OCI-LY1 (cell line): ENCODE measurements around the gene DPF1.
A peak's percentile ranks its signal among the peaks of the same experiment; 100 is the strongest.

Experiments used
- H2AFZ ChIP-seq: fragments of 200-600 bp; sonication (generic), shearing (Covaris generic); 2 replicates; pipeline ENCODE4 v1.6.0; 2014; ENCODE audit warnings: antibody characterized with exemption, mild to moderate bottlenecking, low read length
- H3F3A ChIP-seq: fragments of 200-600 bp; sonication (generic), shearing (Covaris generic); 2 replicates; pipeline ENCODE4 v1.6.0; 2014; ENCODE audit warnings: mild to moderate bottlenecking, antibody characterized with exemption, low read length, moderate library complexity; ENCODE audit not compliant: insufficient read depth
- H3K27ac ChIP-seq: fragments of 200-600 bp; sonication (generic); 2 replicates; pipeline ENCODE4 v1.5.1; 2014; ENCODE audit warnings: low read length, mixed run types, mild to moderate bottlenecking, low read depth; ENCODE audit not compliant: poor library complexity, severe bottlenecking
- H3K27me3 ChIP-seq: fragments of 200-600 bp; sonication (generic); 2 replicates; pipeline ENCODE4 v1.6.0; 2014; ENCODE audit warnings: antibody characterized with exemption, mild to moderate bottlenecking, low read length, moderate library complexity; ENCODE audit not compliant: insufficient read depth
- H3K36me3 ChIP-seq: fragments of 200-600 bp; sonication (generic); 2 replicates; pipeline ENCODE4 v1.6.1; 2014; ENCODE audit warnings: mild to moderate bottlenecking, antibody characterized with exemption, low read length, moderate library complexity, mixed read lengths; ENCODE audit not compliant: insufficient read depth
- H3K4me1 ChIP-seq: fragments of 200-600 bp; sonication (generic); 2 replicates; pipeline ENCODE4 v1.5.1; 2014; ENCODE audit warnings: mild to moderate bottlenecking, low read length, moderate library complexity; ENCODE audit not compliant: insufficient read depth, severe bottlenecking
- H3K4me2 ChIP-seq: fragments of 200-600 bp; sonication (generic), shearing (Covaris generic); 2 replicates; pipeline ENCODE4 v1.6.1; 2014; ENCODE audit warnings: low read length
- H3K4me3 ChIP-seq: fragments of 200-600 bp; sonication (generic); 2 replicates; pipeline ENCODE4 v1.5.1; 2014; ENCODE audit warnings: low read length, low read depth, mild to moderate bottlenecking, mixed read lengths; ENCODE audit not compliant: poor library complexity, severe bottlenecking
- H3K79me2 ChIP-seq: fragments of 200-600 bp; shearing (Covaris generic); 2 replicates; pipeline ENCODE4 v1.6.1; 2016; ENCODE audit warnings: mixed run types, low read length, mixed read lengths; ENCODE audit not compliant: insufficient read depth
- H3K9ac ChIP-seq: fragments of 200-600 bp; sonication (generic), shearing (Covaris generic); 2 replicates; pipeline ENCODE4 v1.6.1; 2014; ENCODE audit warnings: mild to moderate bottlenecking, low read length, mixed read lengths
- H3K9me2 ChIP-seq: fragments of 200-600 bp; sonication (generic), shearing (Covaris generic); 2 replicates; pipeline ENCODE4 v1.6.1; 2014; ENCODE audit warnings: low read depth, mild to moderate bottlenecking, low read length, mixed read lengths
- H3K9me3 ChIP-seq: fragments of 200-600 bp; shearing (Covaris generic); 2 replicates; pipeline ENCODE4 v1.6.1; 2014; ENCODE audit warnings: low read length, mixed read lengths
- H4K20me1 ChIP-seq: fragments of 200-600 bp; sonication (generic), shearing (Covaris generic); 2 replicates; pipeline ENCODE4 v1.6.0; 2016; ENCODE audit warnings: mild to moderate bottlenecking, low read length; ENCODE audit not compliant: insufficient read depth
- CTCF ChIP-seq: fragments of 200-600 bp; sonication (generic), shearing (Covaris generic); IDR thresholded peaks from 2 replicates; pipeline ENCODE4 v1.5.1; 2017; ENCODE audit warnings: mild to moderate bottlenecking, antibody characterized with exemption, low read length, moderate library complexity, mixed read lengths
- EZH2 ChIP-seq: fragments of 200-600 bp; sonication (generic), shearing (Covaris generic); IDR thresholded peaks from 2 replicates; pipeline ENCODE4 v1.8.0; 2017; ENCODE audit warnings: borderline replicate concordance, mixed run types, mild to moderate bottlenecking, antibody characterized with exemption, low read length, moderate library complexity, mixed read lengths

The DPF1 gene

GRCh38 chr19:38216785-38217641 lies 7.0 kb downstream of the DPF1 start:
- Histone ChIP-seq H3K79me2 (no peaks in the 10 kb centered on the region), H3F3A (no peaks in the 10 kb centered on the region), H3K9ac (no peak overlapping the region), H4K20me1 (no peaks in the 10 kb centered on the region), H3K9me2 (no peaks in the 10 kb centered on the region), H3K36me3 (no peaks in the 10 kb centered on the region), H3K27ac (no peak overlapping the region), H3K4me3 (no peak overlapping the region), H3K4me2 (no peak overlapping the region), H3K4me1 (peaks cover 15% of the 10 kb centered on the region), H3K9me3 (no peaks in the 10 kb centered on the region), H2AFZ (no peak overlapping the region), H3K27me3 (no peaks in the 10 kb centered on the region)
- TF ChIP-seq CTCF (no peak), EZH2 (no peak)

DNA sequence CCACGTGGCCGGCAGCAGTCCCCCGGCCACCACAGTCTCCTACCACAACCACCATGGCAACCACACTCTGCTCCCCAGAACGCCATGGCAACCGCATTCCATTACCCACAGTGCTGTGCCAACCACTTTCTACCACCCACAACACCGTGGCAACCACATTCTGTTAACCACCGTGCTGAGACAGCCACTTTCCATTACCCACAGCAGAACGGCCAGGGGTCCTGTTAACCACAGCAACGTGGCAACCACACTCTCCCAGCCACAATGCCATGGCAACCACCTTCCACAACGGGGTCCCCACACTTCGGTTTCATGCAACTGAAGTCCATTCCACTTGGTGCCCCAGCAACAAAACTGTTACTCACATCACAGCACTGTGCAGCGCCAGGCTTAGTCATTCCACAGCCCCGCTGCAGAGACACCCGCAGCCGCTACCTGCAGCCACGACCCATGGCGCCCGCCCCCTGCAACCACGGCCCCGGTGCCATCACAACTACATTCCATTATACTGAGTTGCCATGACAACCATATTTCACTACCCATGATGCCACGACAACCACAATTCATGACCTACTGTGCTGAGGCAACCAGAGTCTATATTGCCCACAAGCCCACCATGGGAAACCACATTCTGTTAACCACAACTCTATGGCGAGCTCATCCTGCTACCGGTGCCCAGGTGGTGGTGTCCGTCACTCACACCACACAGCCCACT lies 10.0 kb downstream of the DPF1 start:
- no peaks in the 10 kb centered on the region for H3K9me2 ChIP-seq
- H3K9ac ChIP-seq = no peak overlapping the region
- H3K79me2 ChIP-seq = no peaks in the 10 kb centered on the region
- no peaks in the 10 kb centered on the region for H3K36me3 ChIP-seq
- no peaks in the 10 kb centered on the region for H3K9me3 ChIP-seq
- H2AFZ ChIP-seq = no peak overlapping the region
- H3F3A ChIP-seq = no peaks in the 10 kb centered on the region
- H3K4me2 ChIP-seq = peak overlapping the region; percentile 39; the same call in 1 of the 2 replicates
- H4K20me1 ChIP-seq = no peaks in the 10 kb centered on the region
- H3K27ac ChIP-seq = no peak overlapping the region
- H3K4me1 ChIP-seq = peaks cover 24% of the 10 kb centered on the region
- H3K27me3 ChIP-seq = 0 out of 2 replicates have a peak, but pooled peaks cover 5% of the 10 kb centered on the region
- no peak for TF ChIP-seq EZH2
- TF ChIP-seq CTCF = peak; percentile 11; the same call in 1 of the 2 replicates
- no peak overlapping the region for H3K4me3 ChIP-seq

DNA sequence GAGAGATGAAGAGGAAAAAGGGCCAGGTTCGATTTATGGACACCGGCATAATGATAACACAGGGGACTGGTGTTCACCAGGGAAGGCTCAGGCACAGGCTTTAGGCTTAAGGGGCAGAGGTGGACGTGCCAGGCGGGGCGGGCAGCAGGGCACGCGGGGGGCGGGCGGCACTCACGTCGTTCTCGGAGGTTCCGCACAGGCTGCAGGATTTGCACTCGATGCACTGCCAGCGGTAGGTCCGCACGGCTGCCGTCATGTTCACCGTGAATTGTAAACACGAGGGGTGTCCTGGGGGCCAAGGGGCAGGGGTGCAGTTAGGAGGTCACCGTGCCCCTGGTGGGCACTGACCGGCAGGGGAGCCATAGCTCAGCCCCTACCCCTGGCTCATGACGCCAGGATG lies 10.6 kb downstream of the DPF1 start:
- Histone ChIP-seq H3K4me2 (peak overlapping the region; percentile 39; the same call in 1 of the 2 replicates), H3K79me2 (no peaks in the 10 kb centered on the region), H3K4me3 (no peak overlapping the region), H3F3A (no peaks in the 10 kb centered on the region), H3K27me3 (peaks cover 5% of the 10 kb centered on the region; the same call in 1 of the 2 replicates), H3K36me3 (no peaks in the 10 kb centered on the region), H3K4me1 (peaks cover 24% of the 10 kb centered on the region), H3K9me2 (no peaks in the 10 kb centered on the region), H3K27ac (no peak overlapping the region), H2AFZ (no peak overlapping the region), H3K9me3 (no peaks in the 10 kb centered on the region), H4K20me1 (no peaks in the 10 kb centered on the region), H3K9ac (no peak overlapping the region)
- TF ChIP-seq CTCF = no peak
- TF ChIP-seq EZH2 = no peak
